Measurements from ENCODE around the gene PALM3. TPM values are rescaled to one million over a fixed set of nuclear protein-coding genes. Genes with fewer than 3 reads are reported as not detected.
"Not testable (repeated sequence)": the region's sequence is repeated elsewhere in the genome, so short reads cannot be mapped to it uniquely, and the experiment has no call there.

Gene PALM3
- total RNA-seq, 1 donor from 2014 or later, result not detected

DNA sequence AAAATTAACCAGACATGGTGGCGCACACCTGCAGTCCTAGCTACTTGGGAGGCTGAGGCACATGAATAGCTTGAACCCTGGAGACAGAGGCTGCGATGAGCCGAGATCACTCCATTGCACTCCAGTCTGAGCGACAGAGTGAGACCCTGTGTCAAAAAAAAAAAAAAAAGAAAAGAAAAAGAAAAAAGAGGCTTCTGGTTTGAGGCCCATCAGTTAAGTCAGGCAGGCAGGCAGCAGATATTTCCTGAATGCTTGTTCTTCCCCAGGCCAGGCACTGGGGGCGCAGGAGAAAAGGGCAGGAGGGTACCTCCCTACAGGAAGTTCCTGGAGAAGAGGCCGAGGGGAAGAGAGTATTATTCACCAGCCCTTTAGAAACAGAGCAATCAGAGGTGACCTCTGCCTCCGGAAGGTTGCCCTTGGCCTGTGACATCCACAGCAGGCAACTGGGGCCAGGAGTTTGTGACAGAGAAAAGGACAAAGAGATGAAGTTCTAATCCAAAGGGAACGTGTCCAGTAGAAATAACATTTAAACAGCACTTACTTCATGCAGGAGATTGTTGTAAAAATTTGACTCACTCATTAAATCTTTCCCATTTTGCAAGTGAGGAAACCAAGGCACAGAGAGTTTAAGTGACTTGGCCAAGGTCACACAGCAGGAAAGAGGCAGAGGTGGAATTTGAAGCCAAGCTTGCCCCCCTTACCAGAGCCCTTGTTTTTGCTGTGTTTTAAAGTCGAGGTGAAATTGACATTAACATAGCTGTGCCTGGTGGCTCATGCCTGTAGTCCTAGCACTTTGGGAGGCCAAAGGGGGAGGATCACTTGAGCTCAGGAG is 38.3 kb downstream of the PALM3 start:
- DNase-seq (ENCODE audit: low read depth), result no peak
- FAIRE-seq, result no peak
- no peak overlapping the region for H3K4me3 ChIP-seq (ENCODE audit: low read depth, low read length)
- no peaks in the 10 kb centered on the region for H3K36me3 ChIP-seq (ENCODE audit: control insufficient read depth, insufficient read depth, low read length)
- no peaks in the 10 kb centered on the region for H3K27me3 ChIP-seq (ENCODE audit: control insufficient read depth, insufficient read depth, low read length)
- peak; percentile 43 for TF ChIP-seq CTCF (IDR thresholded peaks at IDR 0.05; ENCODE audit: insufficient read depth, low read length, severe bottlenecking)

GRCh38 chr19:14022469-14022868 is 39.4 kb downstream of the PALM3 start:
- no peaks in the 10 kb centered on the region for H3K27me3 ChIP-seq (ENCODE audit: control insufficient read depth, insufficient read depth, low read length)
- FAIRE-seq (no peak), DNase-seq (ENCODE audit: low read depth) (no peak)
- H3K36me3 ChIP-seq (ENCODE audit: control insufficient read depth, insufficient read depth, low read length), result no peaks in the 10 kb centered on the region
- H3K4me3 ChIP-seq (ENCODE audit: low read depth, low read length), result no peak overlapping the region
- TF ChIP-seq CTCF (IDR thresholded peaks at IDR 0.05; ENCODE audit: insufficient read depth, low read length, severe bottlenecking), result no peak

DNA sequence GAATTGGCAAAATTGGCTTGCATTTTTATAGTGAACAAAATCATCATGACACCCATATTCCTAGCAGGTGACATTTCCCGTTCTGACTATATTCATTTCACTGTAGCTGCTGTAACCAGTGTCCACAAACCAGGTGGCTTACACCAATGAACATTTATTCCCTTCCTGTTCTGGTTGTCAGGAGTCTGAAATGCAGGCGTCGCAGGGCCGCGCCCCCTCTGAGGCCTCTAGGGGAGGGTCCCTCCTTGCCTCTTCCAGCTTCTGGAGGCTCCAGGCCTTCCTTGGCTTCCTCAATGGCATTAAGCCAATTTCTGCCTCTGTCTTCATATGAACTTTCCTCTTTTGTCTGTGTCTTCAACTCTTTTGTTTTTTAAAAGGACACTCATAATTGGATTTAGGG is 40.4 kb downstream of the PALM3 start:
- H3K4me3 ChIP-seq (ENCODE audit: low read depth, low read length), result no peak overlapping the region
- FAIRE-seq (no peak), DNase-seq (ENCODE audit: low read depth) (no peak)
- H3K36me3 ChIP-seq (ENCODE audit: control insufficient read depth, insufficient read depth, low read length), result no peaks in the 10 kb centered on the region
- no peak for TF ChIP-seq CTCF (IDR thresholded peaks at IDR 0.05; ENCODE audit: insufficient read depth, low read length, severe bottlenecking)
- H3K27me3 ChIP-seq (ENCODE audit: control insufficient read depth, insufficient read depth, low read length), result no peaks in the 10 kb centered on the region

DNA sequence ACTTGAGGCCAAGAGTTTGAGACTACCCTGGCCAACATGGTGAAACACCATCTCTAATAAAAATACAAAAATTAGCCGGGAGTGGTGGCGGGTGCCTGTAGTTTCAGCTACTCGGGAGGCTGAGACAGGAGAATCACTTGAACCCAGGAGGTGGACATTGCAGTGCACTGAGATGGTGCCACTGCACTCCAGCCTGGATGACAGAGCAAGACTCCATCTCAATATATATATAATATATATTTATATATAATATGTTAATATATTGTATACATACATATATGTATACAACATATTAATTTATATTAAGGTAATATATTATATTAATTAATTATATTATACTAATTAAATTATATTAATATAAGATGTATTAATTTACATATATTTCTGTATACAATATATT is 42.1 kb downstream of the PALM3 start:
- H3K4me3 ChIP-seq (ENCODE audit: low read depth, low read length); H3K36me3 ChIP-seq (ENCODE audit: control insufficient read depth, insufficient read depth, low read length); DNase-seq (ENCODE audit: low read depth); H3K27me3 ChIP-seq (ENCODE audit: control insufficient read depth, insufficient read depth, low read length); FAIRE-seq: not testable (repeated sequence)

GRCh38 chr19:14019100-14019499 is 42.8 kb downstream of the PALM3 start:
- H3K27me3 ChIP-seq (ENCODE audit: control insufficient read depth, insufficient read depth, low read length), result no peaks in the 10 kb centered on the region
- DNase-seq (ENCODE audit: low read depth), result no peak
- no peak for TF ChIP-seq CTCF (IDR thresholded peaks at IDR 0.05; ENCODE audit: insufficient read depth, low read length, severe bottlenecking)
- no peak for FAIRE-seq
- no peak overlapping the region for H3K4me3 ChIP-seq (ENCODE audit: low read depth, low read length)
- H3K36me3 ChIP-seq (ENCODE audit: control insufficient read depth, insufficient read depth, low read length), result no peaks in the 10 kb centered on the region

DNA sequence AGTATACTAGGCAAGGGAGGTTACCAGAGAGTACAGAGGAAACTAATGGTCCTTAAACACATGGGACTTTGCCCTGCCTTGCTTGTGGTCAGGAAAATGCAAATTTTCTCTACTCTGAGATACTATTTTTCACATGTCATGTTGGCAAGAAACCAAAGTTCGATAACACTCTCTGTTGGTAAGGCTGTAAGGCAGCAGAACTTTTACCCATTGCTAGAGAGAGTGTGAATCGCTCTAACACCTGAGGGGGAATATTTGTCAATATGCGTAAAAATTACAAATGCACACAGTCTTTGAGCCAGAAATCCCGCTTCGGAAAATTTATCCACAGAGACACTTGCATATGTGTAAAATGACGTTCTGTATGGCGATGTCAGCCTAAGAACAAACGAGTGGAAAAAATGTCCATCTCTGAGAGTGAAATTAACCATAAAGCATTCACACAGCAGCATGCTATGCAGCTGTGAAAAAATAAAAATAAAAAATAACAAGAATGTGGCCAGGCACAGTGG is 46.3 kb downstream of the PALM3 start:
- Histone ChIP-seq H3K27me3 (ENCODE audit: control insufficient read depth, insufficient read depth, low read length) (no peaks in the 10 kb centered on the region), H3K36me3 (ENCODE audit: control insufficient read depth, insufficient read depth, low read length) (no peaks in the 10 kb centered on the region), H3K4me3 (ENCODE audit: low read depth, low read length) (no peak overlapping the region)
- no peak for DNase-seq (ENCODE audit: low read depth)
- FAIRE-seq, result no peak
- TF ChIP-seq CTCF (IDR thresholded peaks at IDR 0.05; ENCODE audit: insufficient read depth, low read length, severe bottlenecking), result no peak

All from bronchial epithelial cell (primary cell).